ES-I3 (cell line): Measurements from ENCODE around the gene SCUBE1.

Experiments used
- H3K36me3 ChIP-seq: 2 replicates; pipeline ENCODE4 v1.6.1; 2013; ENCODE audit warnings: mild to moderate bottlenecking, low read length, control low read depth, moderate library complexity; ENCODE audit not compliant: insufficient read depth
- H3K4me1 ChIP-seq: 2 replicates; pipeline ENCODE4 v1.6.1; 2013; ENCODE audit warnings: mild to moderate bottlenecking, control low read depth, low read length; ENCODE audit not compliant: insufficient read depth
- H3K9ac ChIP-seq: 2 replicates; pipeline ENCODE4 v1.6.1; 2013; ENCODE audit warnings: low read depth, mild to moderate bottlenecking, low read length, moderate library complexity
- H3K9me3 ChIP-seq: 2 replicates; pipeline ENCODE4 v1.6.1; 2013; ENCODE audit warnings: mild to moderate bottlenecking, low read length, moderate library complexity; ENCODE audit not compliant: control insufficient read depth, insufficient read depth

Gene SCUBE1

GRCh38 chr22:43308836-43309235 is 34.3 kb downstream of the SCUBE1 start:
- Histone ChIP-seq H3K9me3 (no peaks in the 10 kb centered on the region), H3K36me3 (no peaks in the 10 kb centered on the region), H3K4me1 (peaks cover 4% of the 10 kb centered on the region; the same call in 1 of the 2 replicates), H3K9ac (no peak overlapping the region)

GRCh38 chr22:43308060-43308830 is 34.9 kb downstream of the SCUBE1 start:
- Histone ChIP-seq H3K9me3 (no peaks in the 10 kb centered on the region), H3K36me3 (no peaks in the 10 kb centered on the region), H3K4me1 (peaks cover 4% of the 10 kb centered on the region; the same call in 1 of the 2 replicates), H3K9ac (no peak overlapping the region)

- no peaks in the 10 kb centered on the region for H3K9me3 ChIP-seq
- H3K9ac ChIP-seq: no peak overlapping the region
- H3K36me3 ChIP-seq: no peaks in the 10 kb centered on the region
- H3K4me1 ChIP-seq: peaks cover 4% of the 10 kb centered on the region; the same call in 1 of the 2 replicates
These were observed 37.4 kb downstream of the SCUBE1 start for GRCh38 chr22:43305806-43306205.

- H3K9ac ChIP-seq: no peak overlapping the region
- H3K4me1 ChIP-seq: peaks cover 4% of the 10 kb centered on the region; the same call in 1 of the 2 replicates
These were observed 38.2 kb downstream of the SCUBE1 start for GRCh38 chr22:43304831-43305590.

GRCh38 chr22:43303751-43304150 is 39.4 kb downstream of the SCUBE1 start:
- H3K9me3 ChIP-seq: no peaks in the 10 kb centered on the region
- H3K36me3 ChIP-seq: no peaks in the 10 kb centered on the region
- H3K4me1 ChIP-seq: peaks cover 2% of the 10 kb centered on the region; the same call in 1 of the 2 replicates
- H3K9ac ChIP-seq: no peak overlapping the region

More at GRCh38 chr22:43304831-43305590, 38.2 kb downstream of the SCUBE1 start:
- Histone ChIP-seq H3K36me3 (no peaks in the 10 kb centered on the region), H3K9me3 (no peaks in the 10 kb centered on the region)

GRCh38 chr22:43303166-43303565 is 40.0 kb downstream of the SCUBE1 start:
- Histone ChIP-seq H3K4me1 (no peaks in the 10 kb centered on the region), H3K9ac (no peak overlapping the region), H3K9me3 (no peaks in the 10 kb centered on the region), H3K36me3 (no peaks in the 10 kb centered on the region)

GRCh38 chr22:43302531-43303041 is 40.6 kb downstream of the SCUBE1 start:
- Histone ChIP-seq H3K9ac (no peak overlapping the region), H3K4me1 (no peaks in the 10 kb centered on the region), H3K9me3 (no peaks in the 10 kb centered on the region), H3K36me3 (no peaks in the 10 kb centered on the region)

GRCh38 chr22:43301866-43302265 is 41.3 kb downstream of the SCUBE1 start:
- H3K9me3 ChIP-seq: no peaks in the 10 kb centered on the region
- no peak overlapping the region for H3K9ac ChIP-seq
- no peaks in the 10 kb centered on the region for H3K4me1 ChIP-seq
- H3K36me3 ChIP-seq: no peaks in the 10 kb centered on the region

GRCh38 chr22:43300891-43301676 is 42.1 kb downstream of the SCUBE1 start:
- Histone ChIP-seq H3K9ac (no peak overlapping the region), H3K4me1 (no peaks in the 10 kb centered on the region), H3K9me3 (no peaks in the 10 kb centered on the region), H3K36me3 (no peaks in the 10 kb centered on the region)

GRCh38 chr22:43299736-43300135 is 43.4 kb downstream of the SCUBE1 start:
- no peak overlapping the region for H3K9ac ChIP-seq
- H3K4me1 ChIP-seq: no peaks in the 10 kb centered on the region
- no peaks in the 10 kb centered on the region for H3K9me3 ChIP-seq
- H3K36me3 ChIP-seq: no peaks in the 10 kb centered on the region

- Histone ChIP-seq H3K36me3 (no peaks in the 10 kb centered on the region), H3K9me3 (no peaks in the 10 kb centered on the region), H3K4me1 (peaks cover 7% of the 10 kb centered on the region), H3K9ac (no peak overlapping the region)
These were observed 44.9 kb downstream of the SCUBE1 start for GRCh38 chr22:43298062-43298801.

GRCh38 chr22:43297270-43298061 is 45.7 kb downstream of the SCUBE1 start:
- H3K4me1 ChIP-seq: peaks cover 8% of the 10 kb centered on the region
- H3K9ac ChIP-seq: no peak overlapping the region
- no peaks in the 10 kb centered on the region for H3K9me3 ChIP-seq
- H3K36me3 ChIP-seq: no peaks in the 10 kb centered on the region

- Histone ChIP-seq H3K9me3 (no peaks in the 10 kb centered on the region), H3K4me1 (peaks cover 8% of the 10 kb centered on the region), H3K9ac (no peak overlapping the region), H3K36me3 (no peaks in the 10 kb centered on the region)
These were observed 46.8 kb downstream of the SCUBE1 start for GRCh38 chr22:43296276-43296902.
